ENCODE results near the gene FBXO36.

- TF ChIP-seq CTCF (IDR thresholded peaks at IDR 0.05) (no peak), POLR2A (IDR thresholded peaks at IDR 0.05) (no peak)
Measured at GRCh38 chr2:229931241-229931640, 8.9 kb downstream of the FBXO36 start.

All from upper lobe of left lung (tissue), 4 donors.